H54 (cell line): ENCODE data around the gene GPC3.
A peak's percentile ranks its signal among the peaks of the same experiment; 100 is the strongest.
"Not testable (repeated sequence)": the region's sequence is repeated elsewhere in the genome, so short reads cannot be mapped to it uniquely, and the experiment has no call there.

ENCODE experiments used
- DNase-seq: peaks from one replicate; pipeline ENCODE4 v3.0.0; 2011; ENCODE audit warnings: low spot score, mixed read lengths; ENCODE audit not compliant: insufficient read length
- FAIRE-seq: peaks from 3 replicates; lab custom pipeline; 2011; peaks lifted over from hg19 to GRCh38; lab: Jason Lieb, UNC
- POLR2A ChIP-seq: IDR thresholded peaks from 2 replicates; pipeline ENCODE4 v1.6.1; 2011; ENCODE audit warnings: low read depth, mild to moderate bottlenecking, low read length

The GPC3 gene

DNA sequence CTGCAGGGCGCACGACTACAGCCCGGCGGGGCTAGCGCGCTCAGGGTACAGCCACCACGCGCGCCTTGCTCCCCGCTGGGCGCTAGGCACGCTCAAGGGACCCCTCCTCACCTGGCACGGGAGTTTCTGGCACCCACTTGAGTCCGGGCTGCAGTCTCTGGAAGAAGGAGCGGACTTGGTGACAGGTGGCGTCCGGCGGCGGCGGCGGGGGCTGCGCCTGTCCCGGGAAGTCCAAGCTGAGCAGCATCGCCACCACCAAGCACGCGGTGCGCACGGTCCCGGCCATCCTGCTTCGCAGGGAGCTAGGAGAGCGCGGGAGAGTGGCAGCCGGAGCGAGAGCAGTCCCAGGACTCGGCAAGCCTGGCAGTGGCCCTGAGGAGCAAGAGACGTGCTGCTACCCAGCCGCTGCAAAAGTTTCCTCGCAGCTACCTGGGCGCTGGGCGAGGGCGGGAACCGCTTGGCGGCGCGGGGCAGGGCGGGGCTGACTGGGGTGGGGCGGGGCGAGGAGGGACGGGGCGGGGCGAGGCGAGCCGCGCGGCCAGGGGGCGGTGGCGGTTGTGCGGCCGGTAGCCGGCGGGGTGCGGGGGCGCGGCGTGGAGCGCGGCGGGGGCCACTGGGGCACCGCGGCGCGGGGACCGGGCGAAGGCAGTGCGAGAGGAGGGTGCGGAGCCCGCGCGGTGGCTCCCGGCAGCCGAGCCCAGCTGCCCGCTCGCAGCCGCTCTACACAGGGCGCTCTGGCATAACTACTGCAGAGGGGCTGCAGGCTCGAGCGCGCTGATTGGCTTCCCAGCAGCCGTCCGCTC lies at the start of gene GPC3:
Gene GPC3, minus strand, starts transcription at position 431 of the 803 bp plus-strand sequence.
- FAIRE-seq (no peak), DNase-seq (no peak)
- TF ChIP-seq POLR2A: no peak

DNA sequence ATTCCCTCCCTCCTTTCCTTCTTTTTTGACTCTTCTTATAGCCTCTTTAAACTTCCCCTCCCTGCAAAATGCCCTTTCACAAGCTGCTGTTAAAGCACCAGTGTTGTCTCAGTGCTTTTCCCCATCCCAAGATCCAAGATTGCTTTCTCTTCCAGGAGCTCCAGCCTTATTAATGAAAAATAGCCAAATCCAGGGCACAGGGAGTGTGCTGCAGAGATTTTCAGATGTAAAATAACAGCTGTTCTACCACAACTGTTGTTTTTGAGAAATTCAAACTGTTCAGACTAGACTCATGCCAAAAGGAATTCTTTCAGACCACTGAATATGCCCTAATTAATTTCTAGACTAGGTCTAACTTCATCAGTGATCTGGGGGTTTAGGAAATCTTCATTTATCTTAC lies 47.0 kb upstream of the GPC3 start:
- no peak for DNase-seq
- no peak for FAIRE-seq

DNA sequence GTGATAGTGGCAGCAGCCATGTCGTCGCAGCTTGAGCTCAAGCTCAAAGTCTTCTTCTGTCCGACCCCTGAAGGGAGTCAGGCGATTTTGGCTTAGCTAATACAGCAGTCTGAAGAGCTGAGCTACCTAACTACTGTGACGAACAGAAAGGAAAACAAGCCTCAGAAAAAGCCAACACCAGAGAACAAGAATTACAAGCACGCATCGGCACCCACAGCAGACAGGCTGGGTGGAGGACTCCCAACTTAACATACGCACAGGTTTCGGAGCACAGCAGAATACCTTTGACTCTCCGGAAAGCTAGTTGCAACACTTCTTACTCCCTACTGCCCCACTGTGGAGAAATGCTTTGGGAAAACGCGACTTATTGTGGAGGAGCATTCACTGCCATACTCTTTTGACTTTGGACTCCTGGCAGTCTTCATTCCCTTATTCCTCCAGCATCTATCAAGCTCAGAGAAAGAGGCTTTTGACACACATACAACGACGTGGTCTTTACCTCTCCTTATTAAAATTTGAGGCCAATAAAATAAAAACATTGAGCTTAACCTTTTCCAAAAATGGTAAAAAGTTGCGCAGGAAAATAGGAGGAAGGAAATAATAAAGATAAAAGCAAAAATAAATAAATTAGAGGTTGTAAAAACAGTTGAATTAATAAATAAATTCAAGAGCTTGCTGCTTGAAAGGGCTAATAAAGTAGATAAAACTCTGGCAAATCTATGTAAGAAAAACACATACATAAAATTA lies 41.3 kb upstream of the GPC3 start:
- DNase-seq (peak; percentile 6), FAIRE-seq (no peak)
- no peak for TF ChIP-seq POLR2A

More for the DNA sequence above, 47.0 kb upstream of the GPC3 start:
- no peak for TF ChIP-seq POLR2A

DNA sequence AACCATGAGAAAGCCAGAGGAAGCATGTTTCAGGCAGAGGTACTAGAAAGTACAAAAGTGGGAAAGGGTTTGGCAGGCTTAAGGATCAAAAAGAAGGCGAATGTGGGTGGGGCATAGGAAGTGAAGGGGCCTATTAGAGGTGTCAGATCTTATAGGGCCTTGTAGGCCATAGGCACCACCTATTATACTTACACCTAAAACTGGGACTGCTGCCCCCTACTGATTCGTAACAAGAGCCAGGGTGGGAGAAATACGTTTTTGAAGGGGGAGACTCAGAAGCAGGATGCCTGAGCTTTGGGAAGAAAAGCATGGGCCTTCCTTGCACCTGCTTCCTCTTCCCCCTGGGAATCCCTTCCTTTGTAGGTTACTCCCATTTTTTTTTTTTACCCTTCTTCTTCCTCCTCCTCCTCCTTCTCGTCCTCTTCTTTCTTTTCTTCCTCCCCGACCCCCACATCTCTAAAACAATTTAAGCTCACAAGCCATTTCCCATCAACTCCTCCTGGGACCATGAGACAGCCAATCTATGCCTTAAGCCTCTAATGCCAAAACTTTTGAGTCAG lies 40.7 kb upstream of the GPC3 start:
- TF ChIP-seq POLR2A: no peak
- DNase-seq: no peak
- no peak for FAIRE-seq

DNA sequence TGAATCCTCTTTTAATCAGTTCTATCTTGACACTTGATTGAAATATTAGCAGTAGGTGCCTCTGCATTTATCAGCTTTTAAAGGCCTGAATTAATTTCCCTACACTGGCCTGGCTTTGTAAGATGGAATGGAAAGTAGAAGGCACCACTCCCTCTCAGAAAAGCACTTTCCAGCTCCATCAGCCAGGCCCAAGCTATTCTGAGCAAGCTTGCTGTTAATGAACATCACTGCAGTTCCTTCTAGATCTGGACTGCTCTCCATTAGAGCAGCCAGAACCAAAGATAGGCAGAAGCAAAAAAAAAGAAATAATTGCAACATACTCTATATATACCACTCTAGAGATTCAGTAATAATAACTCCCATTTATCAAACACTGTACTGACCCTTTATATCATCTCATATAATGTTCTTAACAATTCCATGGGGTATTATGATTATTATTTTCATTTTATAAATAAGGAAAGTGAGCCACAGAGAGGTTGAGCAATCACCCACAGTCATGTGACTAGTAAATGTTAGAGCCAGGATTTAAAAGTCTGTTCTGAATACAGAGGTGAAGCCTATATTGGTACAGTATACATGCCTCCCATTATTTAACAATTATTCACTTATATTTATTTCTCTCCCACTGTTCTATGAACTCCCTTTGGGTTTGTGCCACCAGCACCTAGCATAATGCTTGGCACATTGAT lies 39.4 kb upstream of the GPC3 start:
- DNase-seq (no peak), FAIRE-seq (no peak)
- no peak for TF ChIP-seq POLR2A

DNA sequence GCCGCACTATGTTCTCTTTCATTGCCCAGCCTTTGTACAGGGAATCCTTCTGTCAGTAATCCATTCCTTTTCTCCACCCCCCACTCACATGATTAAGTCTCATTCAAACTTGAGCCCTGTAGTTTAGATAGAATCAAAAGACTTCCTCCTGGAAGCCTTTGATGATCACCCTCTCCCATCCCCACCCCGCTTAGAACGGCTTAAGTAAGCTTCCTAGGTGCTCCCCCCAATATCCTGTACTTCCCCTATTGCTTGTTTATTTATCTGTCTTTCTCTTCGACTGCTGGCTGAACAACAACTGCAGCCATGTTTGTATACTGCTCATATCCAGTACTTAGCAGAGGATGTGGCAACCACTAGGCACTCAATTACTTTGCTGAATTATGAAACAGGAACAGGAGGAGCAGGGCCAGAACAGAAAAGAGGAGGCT lies 38.5 kb upstream of the GPC3 start:
- DNase-seq (no peak), FAIRE-seq (no peak)
- TF ChIP-seq POLR2A: no peak

DNA sequence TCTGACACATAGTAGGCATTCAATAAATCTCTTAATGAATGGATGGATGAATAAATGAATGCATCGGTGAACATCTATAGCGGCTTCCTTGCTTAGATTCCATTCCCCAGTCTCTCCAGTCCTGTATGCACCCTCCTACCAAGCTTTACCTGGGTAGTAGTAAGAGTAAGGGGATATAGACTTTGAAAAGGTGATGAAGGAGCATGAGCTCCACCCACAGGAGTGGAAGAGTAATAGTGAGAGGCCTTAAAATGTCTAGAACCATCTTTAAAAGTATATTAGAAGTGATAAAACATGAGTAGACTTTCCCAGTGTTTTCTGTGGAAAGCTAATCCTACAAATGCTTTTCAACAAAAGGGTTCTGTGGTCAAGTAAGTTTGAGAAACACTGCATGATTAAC lies 35.5 kb upstream of the GPC3 start:
- FAIRE-seq (no peak), DNase-seq (no peak)
- no peak for TF ChIP-seq POLR2A

DNA sequence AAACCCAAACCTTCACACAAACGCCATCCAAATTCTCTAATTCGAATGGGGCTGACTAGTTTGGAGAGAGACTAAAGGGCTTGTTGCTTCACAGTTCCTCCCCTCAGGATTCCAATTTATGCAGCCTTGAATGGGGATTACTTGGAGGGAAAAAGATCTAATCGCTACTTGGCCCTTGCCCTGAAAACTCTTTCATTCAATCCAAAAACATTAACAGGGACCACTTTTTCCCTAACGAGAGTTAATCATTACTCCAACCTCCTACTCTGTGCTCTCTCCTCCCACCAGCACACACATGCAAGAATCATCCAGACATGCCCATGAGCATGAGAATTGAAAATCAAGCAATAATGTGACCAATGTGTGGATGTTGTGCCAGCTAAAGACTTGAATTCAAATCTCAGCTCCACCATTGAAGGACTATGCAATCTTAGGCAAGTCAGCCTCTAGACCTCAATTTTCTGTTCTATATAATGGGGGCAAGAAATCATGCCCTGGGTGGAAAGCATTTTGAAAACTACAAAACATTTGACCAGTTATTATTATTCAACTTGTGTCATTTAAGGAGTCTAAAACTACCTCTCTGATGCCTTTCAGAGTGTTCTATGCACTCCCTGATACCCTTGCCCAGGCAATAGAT lies 34.3 kb upstream of the GPC3 start:
- DNase-seq (no peak), FAIRE-seq (no peak)
- TF ChIP-seq POLR2A: no peak

DNA sequence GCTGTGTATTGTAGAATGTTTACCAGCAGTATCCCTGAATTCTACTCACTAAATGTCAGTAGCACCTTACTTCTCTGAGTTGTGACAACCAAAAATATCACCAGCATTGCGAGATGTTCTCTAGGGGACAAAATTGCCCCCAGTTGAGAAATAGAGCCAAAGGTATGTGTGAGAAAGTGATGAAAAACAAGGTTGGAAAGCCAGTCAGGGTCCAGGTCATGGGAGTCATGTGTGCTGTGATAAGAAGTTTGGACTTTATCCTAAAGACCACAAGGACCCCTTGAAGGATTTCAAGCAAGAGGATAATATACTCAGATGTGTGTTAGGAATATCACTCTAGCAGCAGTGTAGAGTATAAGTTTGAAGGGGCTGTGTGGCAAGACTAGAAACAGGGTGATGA lies 30.9 kb upstream of the GPC3 start:
- FAIRE-seq, DNase-seq: not testable (repeated sequence)

DNA sequence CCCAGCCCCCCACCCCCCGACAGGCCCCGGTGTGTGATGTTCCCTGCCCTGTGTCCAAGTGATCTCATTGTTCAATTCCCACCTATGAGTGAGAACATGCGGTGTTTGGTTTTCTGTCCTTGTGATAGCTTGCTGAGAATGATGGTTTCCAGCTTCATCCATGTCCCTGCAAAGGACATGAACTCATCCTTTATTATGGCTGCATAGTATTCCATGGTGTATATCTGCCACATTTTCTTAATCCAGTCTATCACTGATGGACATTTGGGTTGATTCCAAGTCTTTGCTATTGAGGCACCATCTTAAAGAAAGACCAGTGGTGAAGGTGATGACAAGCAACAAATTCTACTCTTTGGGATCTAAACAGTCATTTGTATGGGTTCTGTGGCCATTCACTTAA lies 30.1 kb upstream of the GPC3 start:
- not testable (repeated sequence) for DNase-seq, FAIRE-seq

DNA sequence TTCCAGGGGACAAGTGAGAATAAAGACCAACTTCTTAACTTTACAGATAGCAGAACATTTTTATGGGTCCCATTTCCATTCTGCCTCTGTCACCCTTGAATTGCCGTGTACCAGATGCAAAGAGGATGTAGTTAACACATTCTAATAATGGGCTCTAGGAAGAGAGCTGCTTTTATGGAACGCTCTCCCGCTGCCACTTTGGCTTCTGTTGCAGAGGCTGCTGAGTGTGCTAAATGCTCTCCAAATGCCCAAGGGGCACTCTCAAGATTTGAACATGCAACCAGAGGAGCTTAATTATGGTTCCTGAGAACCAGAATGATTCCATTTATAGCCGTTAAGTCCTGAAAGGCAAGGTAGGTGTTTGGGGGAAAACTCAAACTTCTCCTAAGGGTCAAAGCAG lies 28.1 kb upstream of the GPC3 start:
- no peak for DNase-seq
- TF ChIP-seq POLR2A: no peak
- no peak for FAIRE-seq

DNA sequence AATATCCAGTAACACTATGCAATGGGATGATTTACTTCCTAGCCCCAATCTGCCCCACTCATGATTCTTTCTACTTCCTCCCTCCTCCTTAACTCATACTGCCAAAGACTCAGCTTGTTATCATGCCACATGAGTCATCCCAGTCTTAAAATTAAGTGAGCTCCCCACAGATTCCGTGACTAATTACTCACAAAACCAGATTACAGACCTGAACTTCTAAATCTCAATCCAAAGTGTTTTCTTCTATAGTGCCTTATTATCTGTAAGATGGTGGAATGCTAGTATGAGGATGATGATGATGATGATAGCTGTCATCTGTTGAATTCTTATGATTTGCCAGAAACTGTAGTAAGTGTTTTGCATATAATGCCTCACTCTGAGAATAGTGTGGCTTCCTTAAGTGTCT lies 27.7 kb upstream of the GPC3 start:
- TF ChIP-seq POLR2A: no peak
- no peak for FAIRE-seq
- DNase-seq: no peak

DNA sequence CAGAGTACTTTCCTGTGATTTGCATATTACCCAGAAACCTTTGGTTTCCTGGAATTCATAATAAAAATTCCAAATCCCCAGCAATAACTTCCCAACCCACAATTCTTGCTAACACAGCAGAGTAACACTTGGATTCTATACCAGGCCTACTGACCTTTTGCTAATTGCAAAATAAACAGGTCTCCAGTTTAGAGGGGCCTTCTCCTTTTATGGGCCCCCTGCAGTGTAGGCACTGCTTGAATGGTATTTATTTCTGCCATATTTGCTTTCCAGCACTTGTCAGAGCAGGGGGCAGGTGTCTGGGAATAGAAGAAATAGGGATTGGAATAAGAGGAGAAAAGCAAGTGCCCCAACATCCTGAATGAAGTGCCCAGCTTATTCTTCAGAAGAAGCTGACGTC lies 25.3 kb upstream of the GPC3 start:
- no peak for FAIRE-seq
- TF ChIP-seq POLR2A: no peak
- DNase-seq: no peak
